Sigmoid colon (tissue), 4 donors: ENCODE data around the gene EDDM3A.

Experiments used
- CTCF ChIP-seq, 4 experiments: fragments of 450-650 bp in 3 of 4; fragments of 200-600 bp in 1 of 4; IDR thresholded peaks; one replicate each; pipeline ENCODE4 v1.5.1; 2016 to 2019; ENCODE audit warnings: antibody characterized with exemption in 4 of 4, mild to moderate bottlenecking in 3 of 4, moderate library complexity in 2 of 4
- POLR2A ChIP-seq, 2 donors: fragments of 450-650 bp; IDR thresholded peaks; one replicate each; pipeline ENCODE4 v1.6.1; 2016; ENCODE audit warnings: antibody characterized with exemption in 2 of 2, mild to moderate bottlenecking in 2 of 2, moderate library complexity in 2 of 2
- POLR2AphosphoS5 ChIP-seq, 4 donors: sonication (generic); formaldehyde crosslinking; IDR thresholded peaks; one replicate each; pipeline ENCODE4 v1.6.1; 2017; ENCODE audit warnings: antibody characterized with exemption in 4 of 4

- TF ChIP-seq CTCF (IDR thresholded peaks at IDR 0.05) (no peak), POLR2AphosphoS5 (IDR thresholded peaks at IDR 0.05) (no peak), POLR2A (IDR thresholded peaks at IDR 0.05) (no peak)
These were observed 44.9 kb downstream of the EDDM3A start for GRCh38 chr14:20790464-20791116.
